Endothelial cell of umbilical vein (primary cell): Measurements from ENCODE around the gene ZNF778. TPM values are rescaled to one million over a fixed set of nuclear protein-coding genes. Genes with fewer than 3 reads are reported as not detected.

Experiments used
- BruUV-seq: library from RNA; stranded (reverse); fragments of 400-500 nt; replicated peaks from 2 replicates; lab custom pipeline; 2021; lab: Mats Ljungman, UMichigan
- CTCF ChIA-PET: fragments of 300-600, 350-600 bp; sonication (Branson Sonifier 250); formaldehyde crosslinking; loops from one replicate; lab custom pipeline; 2021; ENCODE audit warnings: antibody characterized with exemption, inconsistent platforms; lab: Charles Lee
- POLR2A ChIA-PET: fragments of 300-600, 350-600 bp; sonication (Branson Sonifier 250); formaldehyde crosslinking; loops from one replicate; lab custom pipeline; 2021; ENCODE audit warnings: antibody characterized with exemption, inconsistent platforms; lab: Charles Lee
- DNase-seq: peaks from one replicate; pipeline ENCODE4 v3.0.0-alpha.2; 2011; ENCODE audit warnings: low read depth, low spot score
- FAIRE-seq: peaks from 2 replicates; lab custom pipeline; 2011; peaks lifted over from hg19 to GRCh38; lab: Jason Lieb, UNC
- H2AFZ ChIP-seq: 2 replicates; pipeline ENCODE4 v1.6.0; 2012; ENCODE audit warnings: low read depth, low read length, control low read depth, inconsistent platforms
- H3K27ac ChIP-seq: 2 replicates; pipeline ENCODE4 v1.5.1; 2011; ENCODE audit warnings: low read depth, mild to moderate bottlenecking, control low read depth, low read length, moderate library complexity; ENCODE audit not compliant: insufficient read depth
- H3K27me3 ChIP-seq, 2 experiments: 2 replicates each; pipeline versions ENCODE4 v1.6.0 to v1.6.1; 2011; ENCODE audit warnings: low read length in 2 of 2, mixed read lengths in 1 of 2; ENCODE audit not compliant: control insufficient read depth in 2 of 2, insufficient read depth in 2 of 2
- H3K36me3 ChIP-seq, 2 experiments: 2 replicates in 1 of 2; 3 replicates in 1 of 2; pipeline ENCODE4 v1.5.1; 2011; ENCODE audit warnings: low read length in 2 of 2, mild to moderate bottlenecking in 1 of 2, moderate library complexity in 1 of 2; ENCODE audit not compliant: control insufficient read depth in 2 of 2, insufficient read depth in 2 of 2; ENCODE audit errors: extremely low read depth in 1 of 2
- H3K4me1 ChIP-seq: 3 replicates; pipeline ENCODE4 v1.5.1; 2011; ENCODE audit warnings: mild to moderate bottlenecking, low read length; ENCODE audit not compliant: control insufficient read depth, insufficient read depth; ENCODE audit errors: extremely low read depth
- H3K4me2 ChIP-seq: 2 replicates; pipeline ENCODE4 v1.6.1; 2011; ENCODE audit warnings: low read length, control low read depth, mixed read lengths; ENCODE audit not compliant: insufficient read depth
- H3K4me3 ChIP-seq, 3 experiments: fragments of 200-600 bp in 1 of 3; sonication (generic), shearing (Covaris generic) in 1 of 3; replicated peaks in 1 of 3; 2 replicates each; pipeline ENCODE4 v1.5.1; 2011 to 2016; ENCODE audit warnings: control low read depth in 3 of 3, low read length in 3 of 3, mild to moderate bottlenecking in 2 of 3, inconsistent platforms in 1 of 3, low read depth in 1 of 3, moderate library complexity in 1 of 3; ENCODE audit not compliant: insufficient read depth in 1 of 3
- H3K79me2 ChIP-seq: 2 replicates; pipeline ENCODE4 v1.6.0; 2012; ENCODE audit warnings: low read length, inconsistent platforms; ENCODE audit not compliant: control insufficient read depth, insufficient read depth
- H3K9ac ChIP-seq: replicated peaks from 2 replicates; pipeline ENCODE3; 2011; ENCODE audit warnings: low read length, control low read depth; ENCODE audit not compliant: insufficient read depth; ENCODE audit errors: extremely low read depth
- H3K9me1 ChIP-seq: replicated peaks from 3 replicates; pipeline ENCODE4 v1.6.0; 2011; ENCODE audit warnings: mild to moderate bottlenecking, low read length; ENCODE audit not compliant: control insufficient read depth, insufficient read depth; ENCODE audit errors: extremely low read depth
- H3K9me3 ChIP-seq: replicated peaks from 2 replicates; pipeline ENCODE4 v1.5.1; 2012; ENCODE audit warnings: low read length, inconsistent platforms; ENCODE audit not compliant: control insufficient read depth, insufficient read depth
- H4K20me1 ChIP-seq: replicated peaks from 2 replicates; pipeline ENCODE3; 2011; ENCODE audit warnings: mild to moderate bottlenecking, low read length; ENCODE audit not compliant: control insufficient read depth, insufficient read depth; ENCODE audit errors: extremely low read depth
- CTCF ChIP-seq, 2 donors: IDR thresholded peaks; 1 replicate in 1 of 2; 2 replicates in 1 of 2; pipeline ENCODE4 v1.5.1; 2011; ENCODE audit warnings: low read length in 2 of 2, mild to moderate bottlenecking in 2 of 2, moderate library complexity in 2 of 2, control low read depth in 1 of 2, inconsistent platforms in 1 of 2, low read depth in 1 of 2; ENCODE audit not compliant: insufficient read depth in 1 of 2; ENCODE audit errors: extremely low read depth in 1 of 2
- EZH2 ChIP-seq: IDR thresholded peaks from 2 replicates; pipeline ENCODE4 v1.6.1; 2012; ENCODE audit warnings: borderline replicate concordance, low read depth, mild to moderate bottlenecking, moderate library complexity, low read length, inconsistent platforms; ENCODE audit not compliant: severe bottlenecking
- FOS ChIP-seq: IDR thresholded peaks from 2 replicates; pipeline ENCODE4 v1.6.1; 2011; ENCODE audit warnings: mild to moderate bottlenecking, low read length, moderate library complexity, borderline replicate concordance; ENCODE audit not compliant: insufficient read depth
- GATA2 ChIP-seq: IDR thresholded peaks from 2 replicates; pipeline ENCODE4 v1.7.0; 2011; ENCODE audit warnings: low read depth, mild to moderate bottlenecking, moderate library complexity, mixed read lengths, low read length; ENCODE audit not compliant: insufficient read length, insufficient read depth
- JUN ChIP-seq: IDR thresholded peaks from 2 replicates; pipeline ENCODE4 v1.6.1; 2011; ENCODE audit warnings: borderline replicate concordance, low read depth; ENCODE audit not compliant: insufficient read length, insufficient read depth
- MAX ChIP-seq: IDR thresholded peaks from 2 replicates; pipeline ENCODE4 v1.6.1; 2011; ENCODE audit not compliant: insufficient read depth, insufficient read length
- MYC ChIP-seq: IDR thresholded peaks from one replicate; pipeline ENCODE4 v1.6.1; 2011; ENCODE audit warnings: mild to moderate bottlenecking, low read depth, low read length
- POLR2A ChIP-seq: IDR thresholded peaks from 2 replicates; pipeline ENCODE4 v1.6.1; 2012; ENCODE audit warnings: low read depth, mild to moderate bottlenecking, control low read depth, low read length
- POLR2AphosphoS5 ChIP-seq: IDR thresholded peaks from 2 replicates; pipeline ENCODE4 v1.6.1; 2012; ENCODE audit warnings: low read depth, mild to moderate bottlenecking, control low read depth, low read length, moderate library complexity; ENCODE audit not compliant: insufficient read depth
- dilution Hi-C: fragments of 300-500 bp; cut with MboI; formaldehyde crosslinking; loops from one replicate; pipeline ENCODE4 v1.15.0; 2019; ENCODE audit warnings: low sequenced_read_pairs; ENCODE audit not compliant: extremely low pct_ligation_motif_present
- intact Hi-C: fragments of 100-400 bp; cut with micrococcal nuclease; formaldehyde crosslinking; loops from one replicate; pipeline ENCODE4 v1.10.0; 2022
- polyA plus RNA-seq, 4 experiments: library from polyadenylated mRNA; depleted of rRNA in 3 of 4; stranded (reverse) in 3 of 4; unstranded in 1 of 4; fragments of >200 nt; gene quantifications; 2 replicates each; pipeline versions ENCODE4 v1.2.1 to v1.2.3, GENCODE V29; 2011 to 2012; ENCODE audit warnings: missing spikeins in 1 of 4
- total RNA-seq: library from RNA; stranded (reverse); gene quantifications from 2 replicates; pipeline ENCODE4 v1.2.3, GENCODE V29; 2021

The ZNF778 gene
- total and polyA plus RNA-seq, 2 donors (not counting 3 experiments of a cell fraction or from before 2014, with no cell fraction given) = 3.8 to 10.9 TPM

DNA sequence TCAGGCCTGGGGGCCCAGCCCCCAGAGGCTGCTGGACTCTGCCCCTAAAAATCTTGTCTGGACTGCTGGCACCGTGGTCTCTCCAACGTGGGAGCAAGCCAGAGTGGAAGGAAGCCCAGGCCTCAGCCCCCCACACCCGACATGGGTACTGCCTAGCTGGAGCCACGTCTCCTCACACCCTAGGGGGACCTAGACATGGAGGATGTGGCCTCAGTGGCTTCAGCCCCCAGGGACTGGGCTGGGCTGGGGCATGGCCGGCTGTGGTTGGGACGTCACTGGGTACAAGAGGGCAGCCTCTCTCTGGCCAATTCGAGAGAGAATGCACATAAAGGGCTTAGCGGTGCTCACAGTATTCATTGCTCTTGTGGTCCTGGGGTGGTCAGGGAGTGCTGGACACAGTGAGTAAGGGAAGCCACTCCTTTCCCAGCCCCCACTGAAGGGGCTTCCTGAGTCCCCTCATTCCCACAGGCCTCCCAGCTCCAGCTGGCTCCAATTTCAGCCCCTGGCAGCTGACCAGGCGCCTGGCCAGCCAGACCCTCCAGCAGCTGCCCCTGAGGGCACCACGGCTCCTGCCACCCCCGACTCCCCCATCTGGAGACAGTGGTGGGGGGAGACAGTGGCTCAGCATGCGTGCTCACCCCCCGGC lies 44.9 kb upstream of the ZNF778 start:
- no TSS peak for BruUV-seq
- Histone ChIP-seq H3K27me3 (peaks cover 0 to 3% of the 10 kb centered on the region in 2 experiments), H3K4me2 (no peak overlapping the region)

More for the DNA sequence above, 44.9 kb upstream of the ZNF778 start:
- H3K9me1 ChIP-seq = no peaks in the 10 kb centered on the region
- no peak overlapping the region for H3K4me3 ChIP-seq
- intact Hi-C loops (no loop called here), dilution Hi-C loops (no loop called here)
- no peaks in the 10 kb centered on the region for H4K20me1 ChIP-seq
- TF ChIP-seq MYC = no peak
- no peak for TF ChIP-seq POLR2A
- TF ChIP-seq GATA2 = no peak
- no peak for TF ChIP-seq FOS
- no peak for TF ChIP-seq JUN
- no peak for TF ChIP-seq POLR2AphosphoS5
- TF ChIP-seq EZH2 = no peak
- no peak for TF ChIP-seq CTCF (IDR thresholded peaks at IDR 0.05; ENCODE audit: extremely low read depth in 1 of 2, insufficient read depth in 1 of 2, low read depth in 1 of 2, low read length in 2 of 2)
- TF ChIP-seq MAX = no peak
- no peak overlapping the region for H3K9ac ChIP-seq
- CTCF ChIA-PET = no interaction called here
- no peaks in the 10 kb centered on the region for H3K9me3 ChIP-seq
- POLR2A ChIA-PET = no interaction called here
- H2AFZ ChIP-seq = no peak overlapping the region
- no peak for FAIRE-seq
- no peaks in the 10 kb centered on the region for H3K79me2 ChIP-seq
- no peak overlapping the region for H3K27ac ChIP-seq
- H3K4me1 ChIP-seq = peaks cover 3% of the 10 kb centered on the region
- DNase-seq = no peak
- no peaks in the 10 kb centered on the region for H3K36me3 ChIP-seq
